T-helper 1 cell treated with Interleukin-12 subunit alpha and Interleukin-12 subunit beta and Interleukin-4 antibody, amounts not matched to agents 30 ng/mL and 1 ng/mL, for 36 hours (primary cell): ENCODE measurements around the gene HDAC10. TPM values are rescaled to one million over a fixed set of nuclear protein-coding genes. Genes with fewer than 3 reads are reported as not detected.

Experiments
- intact Hi-C: fragments of 100-400 bp; cut with micrococcal nuclease; formaldehyde crosslinking; loops from one replicate; pipeline ENCODE4 v1.15.1; 2024
- total RNA-seq: library from RNA; stranded (reverse); gene quantifications from 2 replicates; pipeline ENCODE4 v1.2.3, GENCODE V29; 2022

Gene HDAC10
- total RNA-seq, 1 donor from 2014 or later = 91.9 TPM

DNA sequence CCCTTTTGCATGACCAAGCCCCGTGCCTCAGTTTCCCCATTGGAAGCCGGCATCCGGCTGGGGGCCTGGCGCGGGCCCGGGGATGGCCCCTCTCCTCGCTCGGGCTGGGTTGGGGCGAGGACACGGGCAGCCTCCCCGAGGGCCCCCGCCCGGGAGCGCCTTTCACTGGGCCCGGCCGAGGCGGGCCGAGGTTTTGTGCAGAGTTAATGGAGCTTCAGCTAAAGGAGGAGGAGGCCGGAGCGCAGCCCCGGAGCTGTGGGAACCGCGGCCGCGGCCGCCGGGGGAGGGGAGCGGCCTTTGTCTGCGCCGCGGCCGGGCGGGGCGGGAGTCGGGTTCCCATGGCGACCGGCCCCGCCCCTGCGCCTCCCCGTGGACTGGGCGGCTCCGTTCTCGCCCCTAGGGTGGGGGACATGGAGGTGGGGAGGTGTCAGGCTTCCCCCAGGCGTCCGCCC is 20.5 kb upstream of the HDAC10 start:
- intact Hi-C loops = loop anchor here (1.0 to 5.0 kb wide), 4 partner anchors 36 to 236 kb away; partner anchors contain the start of genes DENND6B, LMF2, NCAPH2 and PLXNB2

DNA sequence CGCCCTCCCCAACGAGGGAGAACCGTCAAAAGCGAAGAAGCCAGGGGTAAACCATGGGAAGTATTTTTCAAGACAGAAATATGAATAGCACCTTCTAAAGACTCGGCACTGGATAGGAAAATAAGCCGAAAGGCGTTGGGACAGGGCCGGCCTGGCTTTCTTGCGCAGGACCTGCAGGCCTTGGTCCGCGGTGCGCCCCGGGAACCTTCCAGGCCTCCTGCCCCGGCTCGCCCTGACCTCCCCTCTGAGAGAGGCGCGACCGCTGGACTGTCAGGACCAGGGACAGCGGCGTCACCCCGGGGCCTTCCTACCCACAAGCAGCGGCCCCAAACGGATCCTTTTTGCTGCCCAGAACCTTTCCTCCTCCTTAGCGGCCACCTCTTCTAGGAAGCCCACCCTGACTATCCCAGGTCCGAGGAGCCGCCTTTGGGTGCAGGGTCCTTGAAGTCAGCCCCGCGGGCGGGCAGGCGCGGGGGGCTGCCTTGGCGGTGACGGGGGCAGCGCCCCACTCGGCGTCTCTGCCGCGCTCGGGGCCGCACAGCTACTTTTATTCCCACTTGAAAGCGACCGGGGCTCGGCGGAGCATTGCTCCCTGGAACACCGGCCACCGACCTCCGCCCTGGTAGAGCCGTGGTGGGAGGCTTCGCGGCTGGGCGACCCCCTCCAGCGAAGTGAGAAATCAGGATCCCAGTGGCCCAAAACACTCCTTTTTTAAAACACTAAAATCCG is 19.8 kb upstream of the HDAC10 start:
- intact Hi-C loops = loop anchor here (1.0 to 5.0 kb wide), 8 partner anchors 20 to 350 kb away; partner anchors contain the start of genes DENND6B, HDAC10, LMF2 and NCAPH2

DNA sequence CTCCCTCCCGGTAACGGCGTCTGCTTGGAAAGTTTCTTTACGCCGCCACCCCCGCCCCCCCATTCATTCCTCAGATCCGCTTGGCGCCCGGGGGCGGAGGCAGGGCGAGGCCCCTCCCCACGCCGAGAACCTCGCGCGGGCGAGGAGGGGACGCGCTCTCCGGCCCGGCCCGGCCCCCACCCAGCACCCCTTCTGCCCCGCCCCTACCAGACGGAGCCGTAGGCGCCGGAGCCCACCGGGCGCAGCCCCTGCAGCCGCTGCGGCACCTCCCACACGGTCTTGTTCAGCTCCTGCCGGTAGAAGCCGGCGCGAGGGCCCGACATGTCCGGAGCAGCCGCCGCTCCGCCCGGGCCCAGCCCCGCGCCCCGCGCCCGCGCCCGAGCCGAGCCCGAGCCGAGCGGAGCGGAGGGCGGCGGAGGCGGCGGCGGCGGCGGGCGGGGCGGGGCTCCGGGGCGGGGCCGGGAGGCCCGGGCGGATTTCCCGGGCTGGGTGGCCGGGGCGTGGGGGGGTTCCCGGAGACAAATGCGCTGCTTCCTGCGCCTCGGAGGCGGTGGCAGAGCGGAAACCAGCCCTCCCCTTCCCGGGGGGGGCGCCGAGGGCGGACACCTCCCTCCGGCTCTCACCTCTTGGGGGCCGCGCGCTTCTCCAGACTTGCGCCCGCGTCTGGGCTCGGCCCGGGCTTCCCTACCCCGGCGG is 19.1 kb upstream of the HDAC10 start, which contains the start of gene MAPK11:
Gene MAPK11, minus strand, starts transcription at position 411 of the 696 bp plus-strand sequence. Its CDS starts 88 bp downstream, at position 323.
- intact Hi-C loops = loop anchor here (1.0 to 5.0 kb wide), 7 partner anchors 19 to 351 kb away; partner anchors contain the start of genes DENND6B, HDAC10, LMF2 and NCAPH2

DNA sequence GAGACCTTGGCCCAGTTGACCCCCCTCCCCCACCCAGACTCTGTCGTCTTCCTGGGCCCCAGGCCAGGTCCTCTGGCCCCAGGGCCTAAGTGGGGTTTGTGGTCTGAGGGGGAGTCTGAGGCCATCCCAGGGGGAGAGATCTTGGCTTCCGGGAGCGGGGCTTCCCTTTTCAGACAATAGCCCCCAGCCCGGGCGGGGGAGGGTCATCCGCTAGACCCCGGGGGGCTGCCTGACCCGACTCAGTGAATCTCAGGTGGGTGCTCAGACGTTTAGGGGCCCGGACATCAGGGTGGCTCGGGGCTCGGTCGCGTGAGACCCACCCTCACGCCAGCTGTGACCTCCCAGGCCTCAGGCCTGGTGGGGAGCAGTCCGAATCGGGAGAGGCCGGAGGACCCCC is 18.5 kb upstream of the HDAC10 start:
- intact Hi-C loops = no loop called here

DNA sequence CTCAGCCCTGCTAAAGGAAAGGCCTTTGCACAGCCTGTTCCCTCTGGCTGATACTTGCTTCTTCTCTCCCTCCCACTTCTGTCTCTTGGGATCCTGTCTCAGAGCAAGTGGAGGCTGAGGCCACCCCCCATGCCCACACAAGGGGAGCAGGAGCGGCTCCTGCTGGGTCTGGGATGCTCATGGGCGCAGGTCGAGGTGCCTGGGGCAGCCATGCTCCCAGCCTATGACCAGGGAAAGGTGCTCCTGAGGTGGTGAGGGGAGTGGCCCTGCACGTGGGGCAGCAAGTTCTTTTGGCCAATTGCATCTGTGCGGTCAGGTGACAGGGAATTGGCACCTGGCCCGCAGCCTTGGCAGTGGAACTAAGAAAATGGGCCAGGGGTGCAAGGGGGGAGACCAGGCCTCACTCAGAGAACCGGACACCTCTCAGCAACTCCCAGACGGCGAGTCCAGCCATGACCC is 17.6 kb upstream of the HDAC10 start:
- intact Hi-C loops = no loop called here

DNA sequence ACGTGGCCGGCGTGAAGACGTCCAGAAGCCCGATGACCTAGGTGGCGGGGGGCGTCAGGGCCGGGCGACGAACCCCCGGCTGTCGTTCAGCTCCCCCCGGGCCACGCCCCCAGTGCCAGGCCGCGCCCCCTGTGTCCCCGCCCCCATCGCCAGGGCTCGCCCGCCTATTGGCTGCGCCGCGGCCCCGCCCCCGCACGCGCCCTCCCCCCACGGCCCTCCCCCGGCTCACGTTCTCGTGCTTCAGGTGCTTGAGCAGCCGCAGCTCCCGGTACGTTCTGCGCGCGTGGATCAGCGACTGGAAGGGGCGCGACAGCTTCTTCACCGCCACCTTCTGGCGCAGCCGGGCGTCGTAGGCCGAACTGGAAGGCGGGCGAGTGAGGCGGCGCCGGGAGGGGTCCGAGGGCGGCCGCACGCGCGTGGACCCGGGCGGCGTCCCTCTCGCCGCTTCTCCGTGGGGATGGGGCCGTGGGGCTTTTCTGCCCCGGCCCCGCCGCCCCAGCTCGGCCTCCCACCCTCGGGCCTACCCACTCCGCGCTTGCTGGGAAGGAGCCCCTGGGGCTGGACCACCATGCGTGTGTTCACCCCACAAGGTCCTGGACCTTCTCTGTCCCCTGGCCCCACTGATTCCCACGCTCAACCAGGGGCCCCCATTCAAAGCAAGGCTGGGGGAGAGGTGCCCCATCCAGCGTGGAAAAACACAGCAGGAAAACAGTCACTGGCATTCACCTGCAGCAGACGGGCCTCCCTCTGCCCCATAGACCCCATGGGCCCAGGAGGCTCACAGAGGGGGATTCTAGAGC is 16.7 kb upstream of the HDAC10 start:
- intact Hi-C loops = no loop called here

DNA sequence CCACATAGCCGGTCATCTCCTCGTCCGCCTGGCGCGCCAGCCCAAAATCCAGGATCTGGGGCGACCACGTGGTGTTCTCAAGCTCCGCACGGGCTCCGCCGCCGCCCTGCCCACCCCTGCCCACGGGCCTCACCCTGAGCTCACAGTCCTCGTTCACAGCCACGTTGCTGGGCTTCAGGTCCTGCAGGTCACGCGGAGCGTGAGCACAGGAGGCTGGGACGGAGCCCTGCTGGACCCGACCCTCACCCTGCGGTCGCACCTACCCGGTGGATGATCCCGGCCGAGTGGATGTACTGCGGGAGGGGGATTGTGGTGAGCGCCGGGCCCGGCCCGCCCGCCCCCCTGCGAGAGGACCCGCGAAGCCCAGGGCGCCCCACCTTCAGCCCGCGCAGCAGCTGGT is 15.9 kb upstream of the HDAC10 start:
- intact Hi-C loops = no loop called here

DNA sequence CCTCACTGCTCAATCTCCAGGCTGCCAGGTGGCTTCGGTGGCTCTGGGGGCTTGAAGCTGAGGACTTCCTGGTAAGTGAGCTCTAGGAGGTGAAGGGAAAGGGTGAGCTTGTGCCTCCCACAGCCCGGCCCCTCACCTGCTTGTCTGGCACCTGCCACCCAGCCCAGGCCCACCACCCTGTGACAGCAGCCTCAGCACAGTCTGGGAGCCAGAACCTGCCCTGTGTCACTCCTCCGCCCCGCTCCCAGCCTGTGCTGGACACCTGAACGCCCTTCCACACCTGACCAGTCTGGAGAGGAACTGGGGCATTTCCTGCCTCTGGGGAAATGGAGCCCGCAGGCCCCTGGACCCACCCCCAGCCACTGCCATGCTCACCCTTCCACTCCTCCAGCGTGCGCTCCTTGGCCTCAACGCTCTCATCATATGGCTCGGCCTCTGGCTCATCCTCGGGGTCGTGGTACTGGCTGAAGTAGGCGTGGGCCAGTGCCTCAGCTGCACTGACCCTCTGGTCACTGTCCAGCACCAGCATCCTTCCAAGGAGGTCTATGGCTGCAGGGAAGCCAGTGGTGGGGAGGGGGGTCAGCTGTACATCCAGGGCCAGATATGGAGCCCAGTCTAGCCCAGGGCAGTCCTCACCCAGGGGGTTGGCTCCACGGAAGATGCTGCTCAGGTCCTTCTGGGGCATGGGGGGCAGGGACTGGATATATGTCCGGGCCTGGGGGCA is 14.0 kb upstream of the HDAC10 start:
- intact Hi-C loops = no loop called here

DNA sequence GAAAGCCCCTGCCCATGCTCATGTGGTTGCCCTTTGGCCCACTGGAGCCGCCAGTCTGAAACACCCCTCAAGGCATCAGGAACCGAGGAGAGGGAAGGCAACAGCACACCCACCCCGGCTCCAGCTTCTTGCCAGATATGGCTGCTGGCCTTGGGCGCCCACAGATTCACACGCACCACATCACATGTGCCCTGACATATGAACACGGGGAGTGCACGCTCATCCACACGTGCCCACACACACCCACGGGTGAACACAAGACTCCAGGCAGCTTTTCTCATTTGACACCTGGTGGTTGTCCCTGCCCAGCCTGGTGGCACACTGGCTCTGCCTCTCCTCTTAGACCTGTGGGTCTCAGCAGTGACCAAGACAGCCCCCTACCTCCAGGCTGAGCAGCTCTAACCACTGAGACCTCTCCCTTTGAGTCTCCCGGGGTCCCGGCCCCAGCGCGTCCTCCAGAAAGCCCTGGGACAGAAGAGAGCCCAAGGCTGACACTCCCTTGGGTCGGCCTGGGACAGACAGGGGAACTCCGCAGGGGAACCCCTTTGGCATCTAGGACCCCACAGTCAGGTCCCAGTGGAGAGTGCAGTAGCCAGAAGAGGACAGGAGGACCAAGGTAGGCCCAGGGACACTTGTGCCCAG is 13.2 kb upstream of the HDAC10 start:
- intact Hi-C loops = no loop called here

DNA sequence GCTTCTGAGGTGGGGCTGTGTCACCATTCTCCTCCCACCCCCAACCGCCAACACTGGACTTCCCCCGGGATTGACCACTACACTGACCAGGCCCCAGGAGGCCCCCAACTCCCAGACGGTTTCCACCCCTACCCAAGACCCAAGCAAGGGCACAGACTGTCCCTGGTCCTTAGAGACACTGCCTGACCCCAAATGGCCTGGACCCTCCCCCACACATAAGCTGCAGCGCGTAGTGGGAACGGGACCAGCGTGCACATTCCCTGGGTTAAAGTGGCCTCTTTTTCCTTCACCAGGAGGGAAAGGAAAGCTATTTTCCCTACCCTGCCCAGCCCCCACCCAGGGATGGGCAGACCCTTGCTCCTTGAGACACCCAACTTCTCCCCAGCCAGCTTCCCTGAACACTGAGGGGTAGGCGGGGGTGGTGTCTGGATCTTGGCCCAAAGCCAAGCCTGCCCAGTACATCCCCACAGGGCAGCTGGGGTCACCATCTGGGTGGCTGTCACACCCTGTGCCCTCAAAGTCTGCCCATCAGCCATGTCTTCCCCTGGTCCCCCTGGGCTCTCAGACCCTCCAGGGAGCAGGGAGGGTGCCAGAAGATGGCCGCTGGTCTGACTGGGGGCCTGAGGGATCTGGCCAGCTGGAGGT is 12.0 kb upstream of the HDAC10 start:
- intact Hi-C loops = no loop called here

DNA sequence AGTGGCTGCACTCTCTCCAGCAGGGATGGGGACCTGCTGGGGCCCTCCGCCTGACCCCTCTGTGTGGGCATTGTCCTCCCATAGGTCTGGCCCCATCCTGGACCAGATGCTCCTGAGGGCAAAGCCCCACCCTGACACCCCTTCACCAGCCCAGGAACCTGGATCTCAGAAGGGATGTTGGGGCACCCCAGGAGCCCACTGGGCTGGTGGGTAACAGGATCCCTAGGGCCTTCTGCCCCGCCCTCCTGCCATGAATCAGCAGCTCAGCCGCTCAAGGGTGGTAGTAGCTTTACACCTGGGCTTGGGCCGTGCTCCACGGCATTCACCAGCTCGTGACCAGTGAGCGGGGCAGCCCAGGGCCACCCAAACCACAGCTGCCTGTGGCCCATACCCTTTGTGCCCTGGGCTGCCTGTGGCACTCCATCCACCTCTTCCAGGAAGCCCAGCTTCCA is 11.4 kb upstream of the HDAC10 start:
- intact Hi-C loops = no loop called here

DNA sequence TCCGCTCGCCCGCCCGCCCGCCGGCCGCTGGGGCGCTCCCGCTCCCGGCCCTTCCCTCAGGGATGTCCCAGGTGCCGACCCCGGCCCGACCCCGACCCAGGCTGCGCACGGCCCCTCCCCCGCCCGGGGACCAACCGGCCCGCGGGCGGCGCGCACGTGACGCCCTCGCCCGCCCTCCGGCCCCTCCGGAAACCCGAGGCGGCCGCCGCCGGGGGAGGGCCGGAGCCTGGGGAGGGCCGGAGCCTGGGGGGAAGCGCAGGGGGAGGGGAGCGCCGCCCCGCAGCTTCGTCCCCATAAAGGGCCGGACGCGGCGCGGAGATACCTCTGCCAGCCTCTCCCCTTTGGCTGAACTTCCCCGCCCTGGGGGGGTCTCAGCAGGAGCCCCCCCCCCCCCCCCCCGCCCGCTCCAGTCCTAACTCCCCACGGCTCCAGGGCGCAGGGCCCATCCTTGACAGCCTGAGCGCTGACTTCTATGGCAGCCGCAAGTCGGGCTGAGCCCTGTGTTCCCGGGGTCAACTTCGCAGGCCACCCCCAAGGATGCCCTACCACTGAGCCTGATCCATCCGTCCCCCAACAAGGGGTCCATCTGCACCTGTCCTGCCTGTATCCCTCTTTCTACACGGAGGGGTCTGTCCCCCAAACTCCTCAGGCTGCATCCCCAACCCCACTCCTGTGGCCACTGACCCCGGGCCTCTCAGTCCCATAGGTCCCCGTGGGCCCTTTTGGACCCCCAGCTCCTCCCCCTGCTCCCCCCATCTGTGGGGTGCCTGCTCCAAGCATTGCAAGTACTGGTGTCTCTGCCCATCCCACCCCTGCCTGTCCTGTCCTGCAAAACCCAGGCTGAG is 10.8 kb upstream of the HDAC10 start, which contains the start of gene MAPK12:
Gene MAPK12, minus strand, starts transcription at position 69 of the 845 bp plus-strand sequence. CDS start 174 bp downstream, outside the sequence.
- intact Hi-C loops = no loop called here

DNA sequence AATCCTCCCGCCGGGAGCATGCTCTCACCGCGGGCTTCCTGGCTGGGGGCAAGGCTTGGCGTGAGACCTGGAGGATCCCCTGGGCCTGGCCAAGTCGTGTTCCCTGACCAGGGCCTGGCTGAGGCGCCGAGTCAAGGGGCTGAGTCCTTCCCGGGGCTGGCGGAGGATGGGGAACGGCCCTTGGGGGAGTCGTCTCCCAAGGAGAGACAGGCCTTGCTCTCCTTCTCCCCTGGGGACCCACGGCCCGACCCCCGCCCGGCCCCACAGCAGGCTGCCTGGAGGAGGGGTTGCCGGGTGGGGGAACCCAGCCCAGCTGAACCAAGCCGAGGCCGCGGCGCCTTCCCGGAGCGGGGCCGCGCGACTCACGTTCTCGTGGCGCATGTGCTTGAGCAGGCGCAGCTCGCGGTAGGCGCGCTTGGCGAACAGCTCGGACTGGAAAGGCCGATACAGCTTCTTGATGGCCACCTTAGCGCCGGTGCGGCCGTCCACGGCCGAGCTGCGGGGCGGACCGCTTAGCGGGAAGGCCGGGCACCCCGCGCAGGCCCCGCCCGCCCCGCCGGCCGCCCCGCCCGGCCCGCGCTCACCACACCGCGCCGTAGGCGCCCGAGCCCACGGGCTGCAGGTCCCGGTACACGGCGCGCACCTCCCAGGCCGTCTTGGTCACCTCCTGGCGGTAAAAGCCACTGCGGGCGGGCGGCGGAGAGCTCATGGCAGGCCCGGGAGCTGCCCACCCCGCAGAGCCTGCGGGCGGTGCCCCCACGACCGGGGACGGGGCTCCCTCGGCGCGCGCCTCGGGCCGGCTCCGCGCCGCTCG is 9.9 kb upstream of the HDAC10 start:
- intact Hi-C loops = no loop called here

DNA sequence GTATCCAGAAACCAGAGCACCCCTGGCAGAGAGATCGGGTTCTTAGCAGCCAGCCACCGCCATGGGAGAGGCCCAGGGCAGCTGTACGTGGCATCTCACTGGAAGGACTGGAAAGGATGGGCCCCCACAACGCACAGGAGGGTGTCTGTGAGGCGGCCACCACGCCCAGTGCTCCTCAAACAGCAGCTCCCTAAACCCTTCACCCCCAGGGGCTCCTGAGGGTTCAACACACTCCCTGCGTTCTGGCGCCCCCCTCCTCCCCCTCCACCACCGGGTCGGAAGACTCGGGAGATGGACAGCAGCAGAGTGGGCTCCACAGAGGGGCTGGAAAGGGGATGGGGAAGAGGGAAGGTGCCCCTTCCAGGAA is 9.4 kb upstream of the HDAC10 start:
- intact Hi-C loops = no loop called here

DNA sequence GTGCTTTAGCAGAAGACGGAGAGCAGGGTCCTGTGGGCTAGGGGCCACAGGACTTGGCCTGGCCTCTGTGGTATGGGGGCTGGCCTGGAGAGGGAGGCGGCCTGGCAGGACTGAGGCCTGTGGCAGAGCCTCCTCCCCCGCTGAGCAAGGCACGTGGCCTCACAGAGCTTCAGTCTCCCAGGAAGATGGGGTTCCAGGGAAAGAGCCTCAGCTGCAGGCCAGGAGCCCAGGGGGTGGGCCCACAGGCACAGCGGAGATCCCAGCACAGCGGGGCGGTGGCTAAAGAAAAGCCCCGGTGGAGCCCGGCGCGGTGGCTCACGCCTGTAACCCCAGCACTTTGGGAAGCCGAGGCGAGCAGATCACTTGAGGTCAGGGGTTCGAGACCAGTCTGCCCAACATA is 8.2 kb upstream of the HDAC10 start:
- intact Hi-C loops = no loop called here

DNA sequence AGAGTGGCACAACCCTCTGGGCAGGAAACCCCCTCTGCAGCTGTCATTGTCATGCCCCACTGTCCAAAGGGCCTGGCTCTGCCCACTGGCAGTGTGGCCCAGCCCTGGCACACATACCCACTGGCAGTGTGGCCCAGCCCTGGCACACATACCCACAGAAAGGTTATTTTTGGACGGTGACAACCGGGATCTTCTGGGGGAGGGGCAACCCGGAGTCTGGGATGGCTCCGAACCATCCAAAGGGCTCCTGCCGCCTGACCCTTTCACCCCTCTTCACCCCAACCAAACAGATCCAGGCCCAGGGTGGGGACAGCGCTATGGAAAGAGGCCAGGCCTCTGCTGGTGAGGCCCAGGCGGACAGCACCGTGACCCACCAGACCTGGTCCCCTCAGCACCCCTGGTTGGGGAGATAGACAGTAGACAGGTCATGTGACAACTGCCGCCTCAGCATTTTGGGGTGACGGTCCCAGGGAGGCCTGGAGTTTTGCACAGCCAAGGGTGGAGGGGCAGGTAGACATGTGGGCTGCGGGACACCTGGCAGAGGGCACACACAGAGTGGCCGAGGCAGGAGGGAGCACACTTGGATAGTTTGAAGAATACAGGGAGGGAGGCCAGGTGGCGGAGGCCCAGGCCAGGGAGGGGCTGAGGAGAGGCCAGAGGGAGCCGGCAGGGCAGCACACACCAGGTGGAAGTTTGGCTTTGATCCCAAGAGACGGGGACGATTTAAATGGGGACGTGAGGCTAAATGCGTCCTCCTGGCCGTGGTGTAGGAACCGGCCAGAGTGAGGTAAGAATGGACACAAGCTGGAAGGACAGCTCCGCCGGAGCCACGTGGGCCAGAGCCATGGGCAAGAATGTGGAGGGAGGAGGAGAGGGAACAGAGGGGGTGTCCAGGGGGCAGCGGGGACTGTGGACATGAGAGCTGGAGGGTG is 7.6 kb upstream of the HDAC10 start:
- intact Hi-C loops = no loop called here
